Sigmoid colon (tissue), 7 donors: ENCODE results near the gene TRIP13. TPM values are rescaled to one million over a fixed set of nuclear protein-coding genes. Genes with fewer than 3 reads are reported as not detected.

Experiments
- DNase-seq: peaks from one replicate; pipeline ENCODE4 v3.0.0-alpha.2; 2019
- H3K27ac ChIP-seq, 4 donors: fragments of 200-600 bp; sonication (generic); one replicate each; pipeline ENCODE4 v1.5.1; 2016 to 2019; ENCODE audit warnings: mild to moderate bottlenecking in 1 of 4
- H3K27me3 ChIP-seq, 3 donors: fragments of 200-600 bp; sonication (generic); one replicate each; pipeline ENCODE4 v1.5.1; 2019; ENCODE audit warnings: mild to moderate bottlenecking in 1 of 3
- H3K36me3 ChIP-seq, 4 donors: fragments of 200-600 bp; sonication (generic); one replicate each; pipeline ENCODE4 v1.5.1; 2016 to 2019
- H3K4me1 ChIP-seq, 4 donors: fragments of 200-600 bp; sonication (generic); one replicate each; pipeline ENCODE4 v1.5.1; 2017 to 2019
- H3K4me3 ChIP-seq, 4 donors: fragments of 200-600 bp; sonication (generic); one replicate each; pipeline ENCODE4 v1.5.1; 2017 to 2019; ENCODE audit warnings: mild to moderate bottlenecking in 2 of 4, moderate library complexity in 1 of 4
- H3K9me3 ChIP-seq, 4 donors: fragments of 200-600 bp in 3 of 4; sonication (generic) in 3 of 4; one replicate each; pipeline versions ENCODE4 v1.5.1 to v1.6.1; 2013 to 2019
- EP300 ChIP-seq, 4 donors: sonication (generic); formaldehyde crosslinking; IDR thresholded peaks; one replicate each; pipeline ENCODE4 v1.6.1; 2017; ENCODE audit warnings: antibody characterized with exemption in 4 of 4
- POLR2A ChIP-seq, 2 donors: fragments of 450-650 bp; IDR thresholded peaks; one replicate each; pipeline ENCODE4 v1.6.1; 2016; ENCODE audit warnings: antibody characterized with exemption in 2 of 2, mild to moderate bottlenecking in 2 of 2, moderate library complexity in 2 of 2
- POLR2AphosphoS5 ChIP-seq, 4 donors: sonication (generic); formaldehyde crosslinking; IDR thresholded peaks; one replicate each; pipeline ENCODE4 v1.6.1; 2017; ENCODE audit warnings: antibody characterized with exemption in 4 of 4
- WGBS, 2 donors: extraction: QIAGEN DNeasy Blood & Tissue Kit; methylation state at CpG; one replicate each; pipeline ENCODE4 v1.1.7; 2013; 5-methylcytosine and 5-hydroxymethylcytosine counted together
- intact Hi-C: fragments of 100-400 bp; cut with DNase I; formaldehyde crosslinking; loops from one replicate; pipeline ENCODE4 v1.15.1; 2023
- polyA plus RNA-seq, 3 donors: library from polyadenylated mRNA; stranded (reverse); fragments of 200-250 nt; gene quantifications; one replicate each; pipeline ENCODE4 v1.2.3, GENCODE V29; 2013
- total RNA-seq, 4 donors: library from RNA; depleted of rRNA; stranded (reverse); fragments of >200 nt; gene quantifications; one replicate each; pipeline ENCODE4 v1.1.0, GENCODE V29; 2016
- TF ChIP-seq, protein P1 (sequence below), 4 experiments: fragments of 450-650 bp in 3 of 4; fragments of 200-600 bp in 1 of 4; IDR thresholded peaks; one replicate each; pipeline ENCODE4 v1.5.1; 2016 to 2019; ENCODE audit warnings: antibody characterized with exemption in 4 of 4, mild to moderate bottlenecking in 3 of 4, moderate library complexity in 2 of 4
- donor health status: healthy with polysubstance abuse.
- donor health status: Bipolar disorder and iron deficiency.
- donor health status: healthy.

Gene TRIP13
- total and polyA plus RNA-seq, 7 donors, result 0.16 to 7.7 (median 1.0) TPM; not detected in 1

GRCh38 chr5:966345-966710 is 73.6 kb downstream of the TRIP13 start:
- intact Hi-C loops, result no loop called here

GRCh38 chr5:966941-967340 is 74.3 kb downstream of the TRIP13 start:
- DNase-seq, result no peak
- Histone ChIP-seq H3K36me3 (no peaks in the 10 kb centered on the region), H3K27me3 (no peaks in the 10 kb centered on the region), H3K27ac (no peak overlapping the region), H3K9me3 (no peaks in the 10 kb centered on the region), H3K4me1 (no peaks in the 10 kb centered on the region), H3K4me3 (no peak overlapping the region)
- 72 to 77% methylated on average over 6 of the region's 6 CpGs for WGBS, 2 donors
- intact Hi-C loops, result no loop called here
- TF ChIP-seq POLR2A (IDR thresholded peaks at IDR 0.05) (no peak), POLR2AphosphoS5 (IDR thresholded peaks at IDR 0.05) (no peak), EP300 (IDR thresholded peaks at IDR 0.05) (no peak)
- TF ChIP-seq, protein P1, sequence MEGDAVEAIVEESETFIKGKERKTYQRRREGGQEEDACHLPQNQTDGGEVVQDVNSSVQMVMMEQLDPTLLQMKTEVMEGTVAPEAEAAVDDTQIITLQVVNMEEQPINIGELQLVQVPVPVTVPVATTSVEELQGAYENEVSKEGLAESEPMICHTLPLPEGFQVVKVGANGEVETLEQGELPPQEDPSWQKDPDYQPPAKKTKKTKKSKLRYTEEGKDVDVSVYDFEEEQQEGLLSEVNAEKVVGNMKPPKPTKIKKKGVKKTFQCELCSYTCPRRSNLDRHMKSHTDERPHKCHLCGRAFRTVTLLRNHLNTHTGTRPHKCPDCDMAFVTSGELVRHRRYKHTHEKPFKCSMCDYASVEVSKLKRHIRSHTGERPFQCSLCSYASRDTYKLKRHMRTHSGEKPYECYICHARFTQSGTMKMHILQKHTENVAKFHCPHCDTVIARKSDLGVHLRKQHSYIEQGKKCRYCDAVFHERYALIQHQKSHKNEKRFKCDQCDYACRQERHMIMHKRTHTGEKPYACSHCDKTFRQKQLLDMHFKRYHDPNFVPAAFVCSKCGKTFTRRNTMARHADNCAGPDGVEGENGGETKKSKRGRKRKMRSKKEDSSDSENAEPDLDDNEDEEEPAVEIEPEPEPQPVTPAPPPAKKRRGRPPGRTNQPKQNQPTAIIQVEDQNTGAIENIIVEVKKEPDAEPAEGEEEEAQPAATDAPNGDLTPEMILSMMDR (IDR thresholded peaks at IDR 0.05), result no peak

More at GRCh38 chr5:966345-966710, 73.6 kb downstream of the TRIP13 start:
- Histone ChIP-seq H3K36me3 (no peaks in the 10 kb centered on the region), H3K9me3 (no peaks in the 10 kb centered on the region), H3K4me1 (no peaks in the 10 kb centered on the region), H3K4me3 (no peak overlapping the region), H3K27ac (no peak overlapping the region), H3K27me3 (no peaks in the 10 kb centered on the region)
- WGBS, 2 donors, result 72 to 88% methylated on average over 9 of the region's 9 CpGs
- no peak for DNase-seq
- no peak for TF ChIP-seq POLR2A (IDR thresholded peaks at IDR 0.05)
- no peak for TF ChIP-seq EP300 (IDR thresholded peaks at IDR 0.05)
- TF ChIP-seq, protein P1 (IDR thresholded peaks at IDR 0.05), result no peak
- TF ChIP-seq POLR2AphosphoS5 (IDR thresholded peaks at IDR 0.05), result no peak

Other genes with a start within 250 kb of the TRIP13 start
- 10 to 100 TPM in 1 of 4 donors, 1 to 10 TPM in 3; 7.1 to 15.5 (median 7.6) TPM for gene TPPP, start 199.5 kb upstream of the TRIP13 start, total RNA-seq
- 1 to 10 TPM in 2 of 3 donors, under 1 TPM in 1; 0.60 to 3.2 (median 2.6) TPM for gene TPPP, start 199.5 kb upstream of the TRIP13 start, polyA plus RNA-seq
- 10 to 100 TPM in 1 of 4 donors, 1 to 10 TPM in 2, under 1 TPM in 1; 0.71 to 12.7 (median 2.4) TPM for gene ZDHHC11B, start 108.2 kb upstream of the TRIP13 start, total RNA-seq
- 1 to 10 TPM in 1 of 3 donors, under 1 TPM in 1, not detected in 1; 0.46 to 2.0 TPM for gene ZDHHC11B, start 108.2 kb upstream of the TRIP13 start, polyA plus RNA-seq
- 1 to 10 TPM; 1.8 to 8.0 (median 3.7) TPM for gene ZDHHC11, start 41.9 kb upstream of the TRIP13 start, total RNA-seq
- 1 to 10 TPM in 1 of 3 donors, under 1 TPM in 1, not detected in 1; 0.60 to 4.9 TPM for gene ZDHHC11, start 41.9 kb upstream of the TRIP13 start, polyA plus RNA-seq
- gene BRD9, start 83 bp upstream of the TRIP13 start, total RNA-seq, result 10 to 100 TPM; 21.4 to 38.8 (median 24.6) TPM
- 10 to 100 TPM; 12.9 to 28.3 (median 14.4) TPM for gene BRD9, start 83 bp upstream of the TRIP13 start, polyA plus RNA-seq
- gene NKD2, start 115.9 kb downstream of the TRIP13 start, total RNA-seq, result 1 to 10 TPM in 3 of 4 donors, under 1 TPM in 1; 0.71 to 4.4 (median 2.0) TPM
- 1 to 10 TPM in 2 of 3 donors, under 1 TPM in 1; 0.60 to 4.0 (median 1.8) TPM for gene NKD2, start 115.9 kb downstream of the TRIP13 start, polyA plus RNA-seq
- 10 to 100 TPM; 12.5 to 23.5 (median 18.4) TPM for gene SLC12A7, start 219.2 kb downstream of the TRIP13 start, total RNA-seq
- gene SLC12A7, start 219.2 kb downstream of the TRIP13 start, polyA plus RNA-seq, result 10 to 100 TPM in 2 of 3 donors, 1 to 10 TPM in 1; 7.2 to 54.3 (median 10.9) TPM